ENCODE measurements around the gene ZNF827. TPM values are rescaled to one million over a fixed set of nuclear protein-coding genes. Genes with fewer than 3 reads are reported as not detected.

The ZNF827 gene
- total RNA-seq, 4 donors from 2014 or later: 2.6 to 17.9 (median 3.7) TPM

- intact Hi-C loops (cut with DNase I; ENCODE audit: low total_unique reads): no loop called here
- WGBS, 2 donors: 75 to 76% methylated on average over 2 of the region's 2 CpGs
- no peak for TF ChIP-seq POLR2A (IDR thresholded peaks at IDR 0.05)
- TF ChIP-seq CTCF (IDR thresholded peaks at IDR 0.05): no peak
Observed at GRCh38 chr4:145933134-145933533, 5.5 kb downstream of the ZNF827 start.

DNA sequence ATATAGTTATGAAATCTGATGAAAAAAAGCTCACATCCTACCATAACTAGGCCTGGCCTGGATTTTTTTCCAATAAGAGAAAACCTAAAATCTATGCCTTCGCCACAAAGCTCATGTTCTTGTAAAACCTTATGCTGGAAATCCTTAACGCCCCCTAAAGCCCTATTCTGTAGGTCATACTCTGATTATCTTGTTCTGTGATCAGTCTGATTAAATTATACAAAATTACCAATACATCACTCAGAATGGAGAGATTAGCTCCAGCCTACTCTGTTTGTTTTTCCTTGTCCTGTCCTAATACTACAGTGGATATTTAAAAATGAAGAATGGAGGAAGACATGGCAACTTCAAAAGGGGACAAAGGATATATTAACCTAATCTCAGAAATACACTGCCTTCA is 7.2 kb downstream of the ZNF827 start:
- WGBS, 2 donors: 92 to 94% methylated on average over 2 of the region's 2 CpGs
- intact Hi-C loops (cut with DNase I; ENCODE audit: low total_unique reads): no loop called here
- TF ChIP-seq CTCF (IDR thresholded peaks at IDR 0.05) (no peak), POLR2A (IDR thresholded peaks at IDR 0.05) (no peak)
- no peak for DNase-seq (ENCODE audit: low spot score in 2 of 2)
- no peak overlapping the region for H3K4me3 ChIP-seq (ENCODE audit: low read depth, poor library complexity, severe bottlenecking)

More at GRCh38 chr4:145933134-145933533, 5.5 kb downstream of the ZNF827 start:
- no peak overlapping the region for H3K4me3 ChIP-seq (ENCODE audit: low read depth, poor library complexity, severe bottlenecking)
- no peak for DNase-seq (ENCODE audit: low spot score in 2 of 2)

- intact Hi-C loops (cut with DNase I; ENCODE audit: low total_unique reads): no loop called here
- 76 to 83% methylated on average over 8 of the region's 8 CpGs for WGBS, 2 donors
- DNase-seq (ENCODE audit: low spot score in 2 of 2): no peak
- H3K4me3 ChIP-seq (ENCODE audit: low read depth, poor library complexity, severe bottlenecking): no peak overlapping the region
- no peak for TF ChIP-seq POLR2A (IDR thresholded peaks at IDR 0.05)
- TF ChIP-seq CTCF (IDR thresholded peaks at IDR 0.05): no peak
Observed at GRCh38 chr4:145930592-145930991, 8.0 kb downstream of the ZNF827 start.

DNA sequence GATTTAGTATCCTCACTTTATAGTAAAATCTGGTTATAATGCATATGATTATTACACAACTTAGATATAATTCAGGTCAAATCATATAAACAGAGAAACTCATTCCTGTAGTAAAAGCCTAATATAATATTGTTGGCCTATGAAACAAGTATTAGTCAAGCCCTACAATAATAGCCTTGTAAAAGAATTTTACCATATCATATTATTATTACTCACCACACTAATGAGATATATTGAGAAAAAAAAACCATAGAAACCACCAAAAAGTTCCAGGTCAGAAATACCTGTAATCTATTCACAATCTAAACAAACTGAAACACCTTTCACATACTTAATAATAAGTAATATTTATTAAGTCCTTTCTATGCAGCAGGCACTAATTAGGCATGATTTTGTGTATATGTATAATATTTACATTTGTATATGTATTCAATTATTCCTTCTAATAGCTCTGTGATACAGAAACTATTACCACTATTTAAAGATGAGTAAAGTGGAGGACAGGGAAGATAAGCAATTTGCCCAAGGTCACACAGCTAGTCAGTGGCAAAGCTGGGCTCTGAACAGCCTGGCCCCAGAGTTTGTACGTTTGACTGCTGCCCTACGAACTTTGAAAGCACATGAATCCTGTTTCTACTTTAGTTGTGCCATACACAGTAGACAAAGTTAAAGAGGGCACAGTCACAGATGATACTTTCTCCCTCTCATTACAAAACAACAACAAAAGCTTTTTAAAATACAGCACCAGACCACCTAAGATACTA is 9.0 kb downstream of the ZNF827 start:
- WGBS, 2 donors: 67 to 74% methylated on average over 2 of the region's 2 CpGs
- DNase-seq (ENCODE audit: low spot score in 2 of 2): no peak
- no peak overlapping the region for H3K4me3 ChIP-seq (ENCODE audit: low read depth, poor library complexity, severe bottlenecking)
- TF ChIP-seq CTCF (IDR thresholded peaks at IDR 0.05): no peak
- no peak for TF ChIP-seq POLR2A (IDR thresholded peaks at IDR 0.05)
- intact Hi-C loops (cut with DNase I; ENCODE audit: low total_unique reads): no loop called here

- WGBS, 2 donors: 86 to 89% methylated on average over 8 of the region's 8 CpGs
- no peak overlapping the region for H3K4me3 ChIP-seq (ENCODE audit: low read depth, poor library complexity, severe bottlenecking)
- TF ChIP-seq CTCF (IDR thresholded peaks at IDR 0.05) (no peak), POLR2A (IDR thresholded peaks at IDR 0.05) (no peak)
- DNase-seq (ENCODE audit: low spot score in 2 of 2): no peak
- intact Hi-C loops (cut with DNase I; ENCODE audit: low total_unique reads): no loop called here
Observed at GRCh38 chr4:145928748-145929147, 9.9 kb downstream of the ZNF827 start.

- DNase-seq (ENCODE audit: low spot score in 2 of 2): no peak
- intact Hi-C loops (cut with DNase I; ENCODE audit: low total_unique reads): no loop called here
Observed at GRCh38 chr4:145927030-145927429, 11.6 kb downstream of the ZNF827 start.

More at GRCh38 chr4:145927030-145927429, 11.6 kb downstream of the ZNF827 start:
- 81 to 83% methylated on average over 7 of the region's 7 CpGs for WGBS, 2 donors
- H3K4me3 ChIP-seq (ENCODE audit: low read depth, poor library complexity, severe bottlenecking): no peak overlapping the region
- TF ChIP-seq POLR2A (IDR thresholded peaks at IDR 0.05): no peak
- no peak for TF ChIP-seq CTCF (IDR thresholded peaks at IDR 0.05)

Measured in lower leg skin (tissue), 4 donors.